Thymus (tissue), 11 donors: Measurements from ENCODE around the gene LXN. TPM values are rescaled to one million over a fixed set of nuclear protein-coding genes. Genes with fewer than 3 reads are reported as not detected.

Source experiments
- DNase-seq, 9 donors: peaks; one replicate each; pipeline ENCODE4 v3.0.0-alpha.2; 2013; ENCODE audit warnings: low spot score in 9 of 9, low read depth in 6 of 9, missing footprints in 1 of 9
- H3K27ac ChIP-seq, 2 donors: one replicate each; pipeline ENCODE4 v1.5.1; 2013; ENCODE audit warnings: control low read depth in 1 of 2, low read depth in 1 of 2, low read length in 1 of 2, mild to moderate bottlenecking in 1 of 2, moderate library complexity in 1 of 2
- H3K27me3 ChIP-seq, 2 donors: one replicate each; pipeline ENCODE4 v1.5.1; 2013; ENCODE audit warnings: low read length in 1 of 2; ENCODE audit not compliant: control insufficient read depth in 2 of 2, insufficient read depth in 1 of 2
- H3K36me3 ChIP-seq, 2 donors: one replicate each; pipeline ENCODE4 v1.5.1; 2013; ENCODE audit warnings: low read length in 1 of 2, mild to moderate bottlenecking in 1 of 2, moderate library complexity in 1 of 2; ENCODE audit not compliant: control insufficient read depth in 2 of 2, insufficient read depth in 2 of 2
- H3K4me1 ChIP-seq, 2 donors: one replicate each; pipeline ENCODE4 v1.5.1; 2013; ENCODE audit warnings: low read length in 2 of 2; ENCODE audit not compliant: control insufficient read depth in 2 of 2, insufficient read depth in 2 of 2
- H3K4me3 ChIP-seq, 2 donors: one replicate each; pipeline ENCODE4 v1.5.1; 2013; ENCODE audit warnings: low read length in 2 of 2, control low read depth in 1 of 2, mild to moderate bottlenecking in 1 of 2
- H3K9me3 ChIP-seq, 2 donors: one replicate each; pipeline ENCODE4 v1.5.1; 2013; ENCODE audit warnings: low read length in 1 of 2, mild to moderate bottlenecking in 1 of 2; ENCODE audit not compliant: control insufficient read depth in 2 of 2, insufficient read depth in 1 of 2
- WGBS: extraction: QIAGEN DNeasy Blood & Tissue Kit; methylation state at CpG from one replicate; pipeline ENCODE4 v1.1.7; 2013; 5-methylcytosine and 5-hydroxymethylcytosine counted together
- polyA plus RNA-seq: library from polyadenylated mRNA; stranded (reverse); fragments of 200-250 nt; gene quantifications from one replicate; pipeline ENCODE4 v1.2.3, GENCODE V29; 2013
- total RNA-seq: library from RNA; stranded (reverse); fragments of 120-200 nt; gene quantifications from one replicate; pipeline ENCODE4 v1.2.4, GENCODE V29; 2013
- donor health status: healthy.

LXN gene
- total and polyA plus RNA-seq, 2 donors: 16.5 to 21.9 TPM

DNA sequence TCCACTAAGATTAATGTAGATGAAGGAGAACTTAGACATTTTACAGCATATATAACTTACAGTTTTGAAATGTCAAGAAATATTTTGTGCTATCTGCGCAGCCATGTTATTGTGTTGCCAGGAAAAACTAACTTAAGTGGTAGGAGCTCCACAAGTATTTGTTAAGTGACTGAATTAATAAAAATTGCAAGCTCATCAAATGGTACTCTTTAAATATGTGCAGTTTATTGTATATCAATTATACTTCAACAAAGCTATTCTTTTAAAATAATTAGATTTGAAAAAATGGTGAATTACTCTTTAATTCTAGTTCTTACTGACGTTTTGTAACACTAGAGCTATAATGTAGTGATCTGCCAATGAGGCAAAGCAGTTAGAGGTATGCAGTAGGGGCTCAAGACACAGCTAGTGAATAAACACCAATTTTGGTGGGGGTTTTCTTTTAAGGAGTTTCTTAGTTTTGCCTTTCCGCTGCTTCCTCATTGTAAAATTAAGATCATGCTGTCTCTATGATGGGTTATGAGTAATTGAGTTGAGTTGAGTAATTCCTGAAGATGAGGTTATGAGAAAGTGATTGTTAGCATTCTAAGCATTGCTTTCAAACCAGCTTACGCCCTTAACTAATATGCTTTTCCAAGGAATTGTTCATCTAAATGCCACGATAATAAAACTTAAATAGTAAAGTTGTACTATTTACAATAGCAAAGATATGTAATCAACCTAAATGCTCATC lies 10.9 kb upstream of the LXN start:
- 87% methylated on average over 5 of the region's 5 CpGs for WGBS
- H3K27ac ChIP-seq: no peak overlapping the region

DNA sequence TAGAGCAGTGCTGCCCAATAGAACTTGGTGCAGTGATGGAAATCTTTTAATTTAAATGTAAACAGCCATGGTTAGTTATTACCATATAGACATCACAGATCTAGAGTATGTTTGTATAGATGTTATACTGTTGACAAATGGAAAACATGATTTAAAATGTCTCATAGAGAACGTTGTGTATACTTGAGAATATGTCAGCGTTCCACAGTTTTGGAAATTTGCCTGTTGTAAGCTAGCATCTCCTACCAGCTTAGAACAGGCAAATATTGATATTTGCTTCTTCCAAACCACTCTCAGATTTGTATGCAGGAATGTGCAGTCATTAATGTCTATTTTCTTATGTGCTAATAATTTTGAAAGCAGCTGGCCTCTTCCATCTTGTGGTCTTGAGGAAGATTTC lies 8.4 kb upstream of the LXN start:
- Histone ChIP-seq H3K27ac (no peak overlapping the region), H3K36me3 (peaks cover 0 to 3% of the 10 kb centered on the region in 2 donors), H3K4me3 (no peak overlapping the region), H3K4me1 (no peaks in the 10 kb centered on the region), H3K9me3 (no peaks in the 10 kb centered on the region), H3K27me3 (no peaks in the 10 kb centered on the region)
- WGBS: 98% methylated on average over 2 of the region's 2 CpGs
- no peak for DNase-seq

More for the DNA sequence above, 10.9 kb upstream of the LXN start:
- Histone ChIP-seq H3K4me1 (no peaks in the 10 kb centered on the region), H3K4me3 (no peak overlapping the region), H3K9me3 (no peaks in the 10 kb centered on the region), H3K36me3 (peaks cover 0 to 3% of the 10 kb centered on the region in 2 donors), H3K27me3 (no peaks in the 10 kb centered on the region)
- no peak for DNase-seq

DNA sequence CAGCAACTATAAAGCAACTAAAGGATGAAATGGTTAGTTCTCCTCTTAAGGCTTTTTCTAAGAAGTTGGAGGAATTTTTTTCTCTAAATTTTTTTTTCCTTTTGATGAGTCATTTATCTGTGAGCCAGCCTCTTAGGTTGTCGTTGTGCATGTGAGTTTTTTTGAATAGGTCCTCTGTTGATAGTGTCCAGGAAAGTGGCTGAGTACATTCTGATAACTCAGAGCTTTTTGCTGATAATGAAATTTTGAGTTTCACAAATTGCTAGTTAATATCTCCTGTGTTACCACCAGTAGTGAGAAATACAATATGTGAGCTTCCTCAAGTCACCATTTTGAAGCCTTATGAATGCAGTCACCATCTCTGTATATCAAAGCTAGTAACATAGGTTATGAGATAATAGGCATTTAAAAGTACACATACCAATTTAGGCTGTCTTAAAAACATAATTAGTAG lies 7.1 kb upstream of the LXN start:
- no peaks in the 10 kb centered on the region for H3K27me3 ChIP-seq
- no peak for DNase-seq
- 85% methylated on average over 1 of the region's 1 CpG for WGBS
- H3K36me3 ChIP-seq: peaks cover 0 to 3% of the 10 kb centered on the region in 2 donors
- no peaks in the 10 kb centered on the region for H3K9me3 ChIP-seq
- H3K4me1 ChIP-seq: no peaks in the 10 kb centered on the region
- H3K27ac ChIP-seq: no peak overlapping the region
- no peak overlapping the region for H3K4me3 ChIP-seq

GRCh38 chr3:158678687-158679086 lies 6.2 kb upstream of the LXN start:
- H3K36me3 ChIP-seq: peaks cover 0 to 3% of the 10 kb centered on the region in 2 donors
- WGBS: 97% methylated on average over 2 of the region's 2 CpGs
- H3K4me1 ChIP-seq: no peaks in the 10 kb centered on the region
- no peak overlapping the region for H3K4me3 ChIP-seq
- no peaks in the 10 kb centered on the region for H3K9me3 ChIP-seq
- no peaks in the 10 kb centered on the region for H3K27me3 ChIP-seq
- DNase-seq: no peak
- no peak overlapping the region for H3K27ac ChIP-seq

DNA sequence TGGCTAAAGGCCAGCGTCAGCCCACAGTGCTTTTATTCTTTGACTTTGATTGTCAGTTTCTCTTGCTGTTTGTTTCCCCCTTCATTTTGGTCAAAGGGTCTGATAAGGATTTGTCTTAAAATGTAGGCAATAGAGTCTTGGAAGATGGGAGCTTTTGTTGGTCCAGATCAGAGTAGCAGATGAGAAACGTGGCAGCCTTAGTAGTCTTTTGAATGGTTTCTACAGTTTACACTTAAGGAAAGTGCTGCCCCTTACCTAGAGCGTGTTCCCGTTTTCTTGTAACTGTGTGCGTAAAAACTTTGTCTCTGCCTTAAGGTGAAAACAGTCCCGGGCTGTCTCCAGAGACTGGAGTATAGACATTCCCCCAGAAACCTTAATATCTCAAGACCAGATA lies 630 bp downstream of the LXN start:
- 7% methylated on average over 6 of the region's 6 CpGs for WGBS
- Histone ChIP-seq H3K27ac (peak overlapping the region; percentile 52 to 82), H3K27me3 (no peaks in the 10 kb centered on the region), H3K4me3 (peak overlapping the region; percentile 70 to 79), H3K4me1 (peaks cover 4 to 12% of the 10 kb centered on the region in 2 donors), H3K36me3 (peaks cover 3 to 29% of the 10 kb centered on the region in 2 donors), H3K9me3 (no peaks in the 10 kb centered on the region)
- peak in 2 of 9 donors; percentile 8 to 23 for DNase-seq

- WGBS: 96% methylated on average over 2 of the region's 2 CpGs
- Histone ChIP-seq H3K4me1 (peaks cover 4 to 12% of the 10 kb centered on the region in 2 donors), H3K4me3 (no peak overlapping the region), H3K9me3 (no peaks in the 10 kb centered on the region), H3K27me3 (no peaks in the 10 kb centered on the region), H3K27ac (no peak overlapping the region), H3K36me3 (peaks cover 7 to 56% of the 10 kb centered on the region in 2 donors)
- DNase-seq: no peak
Measured at GRCh38 chr3:158668506-158668905, 3.9 kb downstream of the LXN start.

GRCh38 chr3:158666416-158666815 lies 6.0 kb downstream of the LXN start:
- H3K36me3 ChIP-seq: peaks cover 7 to 62% of the 10 kb centered on the region in 2 donors
- no peaks in the 10 kb centered on the region for H3K27me3 ChIP-seq
- no peak overlapping the region for H3K27ac ChIP-seq
- no peaks in the 10 kb centered on the region for H3K9me3 ChIP-seq
- H3K4me1 ChIP-seq: no peaks in the 10 kb centered on the region
- no peak overlapping the region for H3K4me3 ChIP-seq
- no peak for DNase-seq
- 97% methylated on average over 3 of the region's 3 CpGs for WGBS

DNA sequence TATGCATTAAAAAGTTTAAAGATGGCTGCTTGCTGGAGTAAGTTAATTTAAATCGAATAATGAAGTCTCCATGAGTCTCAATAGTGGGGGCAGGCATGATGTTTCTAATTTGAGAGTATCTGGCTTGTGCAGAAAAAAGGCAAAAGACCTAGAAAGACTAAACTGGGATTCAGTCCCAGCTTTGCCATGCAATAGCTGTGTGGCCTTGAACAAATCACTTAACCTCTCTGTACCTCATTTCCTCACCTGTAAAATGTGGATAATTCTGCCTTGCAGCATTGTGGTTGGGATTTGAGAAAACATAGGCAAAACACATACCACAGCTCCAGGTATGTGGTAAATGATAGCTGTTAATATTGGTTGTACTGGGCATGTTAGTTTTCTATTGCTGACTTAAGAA lies 8.6 kb downstream of the LXN start:
- Histone ChIP-seq H3K4me1 (no peaks in the 10 kb centered on the region), H3K4me3 (no peak overlapping the region), H3K36me3 (peaks cover 12 to 62% of the 10 kb centered on the region in 2 donors), H3K27me3 (no peaks in the 10 kb centered on the region), H3K27ac (no peak overlapping the region), H3K9me3 (no peaks in the 10 kb centered on the region)
- WGBS: 100% methylated on average over 1 of the region's 1 CpG
- no peak for DNase-seq

- no peak for DNase-seq
- no peak overlapping the region for H3K4me3 ChIP-seq
- WGBS: 97% methylated on average over 1 of the region's 1 CpG
- H3K36me3 ChIP-seq: peaks cover 9 to 58% of the 10 kb centered on the region in 2 donors
- H3K4me1 ChIP-seq: no peaks in the 10 kb centered on the region
- H3K27me3 ChIP-seq: no peaks in the 10 kb centered on the region
- H3K9me3 ChIP-seq: no peaks in the 10 kb centered on the region
- H3K27ac ChIP-seq: no peak overlapping the region
Measured at GRCh38 chr3:158663246-158663645, 9.2 kb downstream of the LXN start.
